ENCODE data around the gene IRF2.

DNA sequence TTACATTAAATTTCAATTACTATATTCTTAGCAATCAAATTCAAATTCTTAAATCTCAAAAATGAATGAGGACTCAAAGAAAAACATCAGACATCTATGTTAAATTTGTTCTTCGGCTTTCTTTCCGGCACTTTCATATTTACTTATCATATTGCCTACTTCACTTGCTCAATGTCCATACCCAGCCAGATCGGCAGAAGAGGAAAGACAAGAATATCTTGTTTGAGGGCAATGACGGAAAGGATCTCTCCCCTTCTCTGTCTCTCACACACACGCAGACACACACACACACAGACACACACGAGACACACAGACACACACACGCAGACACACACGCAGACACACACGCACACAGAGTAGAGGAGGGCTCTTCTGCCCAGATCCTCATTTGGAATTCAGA, 13.2 kb upstream of the IRF2 start:
- TF ChIP-seq, protein P1, sequence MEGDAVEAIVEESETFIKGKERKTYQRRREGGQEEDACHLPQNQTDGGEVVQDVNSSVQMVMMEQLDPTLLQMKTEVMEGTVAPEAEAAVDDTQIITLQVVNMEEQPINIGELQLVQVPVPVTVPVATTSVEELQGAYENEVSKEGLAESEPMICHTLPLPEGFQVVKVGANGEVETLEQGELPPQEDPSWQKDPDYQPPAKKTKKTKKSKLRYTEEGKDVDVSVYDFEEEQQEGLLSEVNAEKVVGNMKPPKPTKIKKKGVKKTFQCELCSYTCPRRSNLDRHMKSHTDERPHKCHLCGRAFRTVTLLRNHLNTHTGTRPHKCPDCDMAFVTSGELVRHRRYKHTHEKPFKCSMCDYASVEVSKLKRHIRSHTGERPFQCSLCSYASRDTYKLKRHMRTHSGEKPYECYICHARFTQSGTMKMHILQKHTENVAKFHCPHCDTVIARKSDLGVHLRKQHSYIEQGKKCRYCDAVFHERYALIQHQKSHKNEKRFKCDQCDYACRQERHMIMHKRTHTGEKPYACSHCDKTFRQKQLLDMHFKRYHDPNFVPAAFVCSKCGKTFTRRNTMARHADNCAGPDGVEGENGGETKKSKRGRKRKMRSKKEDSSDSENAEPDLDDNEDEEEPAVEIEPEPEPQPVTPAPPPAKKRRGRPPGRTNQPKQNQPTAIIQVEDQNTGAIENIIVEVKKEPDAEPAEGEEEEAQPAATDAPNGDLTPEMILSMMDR (IDR thresholded peaks at IDR 0.05), result no peak
- TF ChIP-seq EZH2 (IDR thresholded peaks at IDR 0.05; ENCODE audit: borderline replicate concordance, insufficient read depth, low read depth, low read length, poor library complexity, severe bottlenecking), result no peak
